ENCODE measurements around the gene PDE6A. TPM values are rescaled to one million over a fixed set of nuclear protein-coding genes. Genes with fewer than 3 reads are reported as not detected.
A peak's percentile ranks its signal among the peaks of the same experiment; 100 is the strongest.

PDE6A gene
- total and polyA plus RNA-seq, 2 of the 13 experiments (the other 11 are each of a cell fraction or from before 2014, with no cell fraction given), result 0.01 TPM; not detected in 1

DNA sequence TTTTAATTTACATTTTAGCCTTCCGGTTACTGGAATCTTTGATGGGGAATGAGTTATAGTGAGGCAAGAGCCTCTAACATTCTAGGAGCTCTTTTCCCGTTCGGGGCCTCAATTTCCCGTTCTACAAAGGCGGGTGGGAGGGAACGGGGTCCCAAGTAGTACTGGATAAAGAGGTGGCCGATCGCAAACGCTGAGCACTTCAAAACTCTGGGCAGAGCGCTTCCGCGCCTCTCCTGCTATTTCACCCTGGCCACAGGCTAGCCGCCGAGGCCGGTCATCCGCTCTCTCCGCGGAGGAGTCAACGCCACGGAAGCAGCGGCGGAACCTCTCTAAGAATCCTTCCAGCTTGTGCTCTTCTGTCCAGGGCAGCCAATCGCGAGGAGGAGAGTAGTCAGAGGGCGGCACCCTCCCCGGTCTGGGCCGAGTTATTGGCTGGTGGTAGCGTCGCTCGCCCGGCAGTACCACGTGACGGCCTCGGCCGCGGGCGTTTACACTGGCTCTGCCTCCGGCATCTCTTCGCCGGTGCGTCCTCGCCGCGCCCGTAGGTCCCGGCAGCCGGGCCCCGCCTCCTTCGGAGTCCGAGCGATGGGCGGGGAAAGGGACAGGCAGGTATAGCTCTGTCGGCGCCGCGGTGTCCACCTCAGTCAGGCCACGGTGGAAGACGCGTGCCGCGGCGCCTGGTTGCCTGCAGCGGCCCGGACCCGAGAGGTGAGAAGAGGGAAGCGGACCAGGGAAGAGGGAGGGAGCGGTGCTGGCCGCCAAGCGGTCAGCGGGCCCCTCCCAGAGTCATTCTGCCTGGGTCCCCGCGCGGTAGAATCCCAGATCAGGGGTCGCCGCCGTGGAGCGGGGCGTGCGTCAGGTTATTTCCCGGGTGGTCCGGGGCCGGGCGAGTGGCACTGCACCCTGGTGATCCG lies 15.9 kb upstream of the PDE6A start, which contains the start of gene SLC26A2 (continued):
- TF ChIP-seq, protein P1, sequence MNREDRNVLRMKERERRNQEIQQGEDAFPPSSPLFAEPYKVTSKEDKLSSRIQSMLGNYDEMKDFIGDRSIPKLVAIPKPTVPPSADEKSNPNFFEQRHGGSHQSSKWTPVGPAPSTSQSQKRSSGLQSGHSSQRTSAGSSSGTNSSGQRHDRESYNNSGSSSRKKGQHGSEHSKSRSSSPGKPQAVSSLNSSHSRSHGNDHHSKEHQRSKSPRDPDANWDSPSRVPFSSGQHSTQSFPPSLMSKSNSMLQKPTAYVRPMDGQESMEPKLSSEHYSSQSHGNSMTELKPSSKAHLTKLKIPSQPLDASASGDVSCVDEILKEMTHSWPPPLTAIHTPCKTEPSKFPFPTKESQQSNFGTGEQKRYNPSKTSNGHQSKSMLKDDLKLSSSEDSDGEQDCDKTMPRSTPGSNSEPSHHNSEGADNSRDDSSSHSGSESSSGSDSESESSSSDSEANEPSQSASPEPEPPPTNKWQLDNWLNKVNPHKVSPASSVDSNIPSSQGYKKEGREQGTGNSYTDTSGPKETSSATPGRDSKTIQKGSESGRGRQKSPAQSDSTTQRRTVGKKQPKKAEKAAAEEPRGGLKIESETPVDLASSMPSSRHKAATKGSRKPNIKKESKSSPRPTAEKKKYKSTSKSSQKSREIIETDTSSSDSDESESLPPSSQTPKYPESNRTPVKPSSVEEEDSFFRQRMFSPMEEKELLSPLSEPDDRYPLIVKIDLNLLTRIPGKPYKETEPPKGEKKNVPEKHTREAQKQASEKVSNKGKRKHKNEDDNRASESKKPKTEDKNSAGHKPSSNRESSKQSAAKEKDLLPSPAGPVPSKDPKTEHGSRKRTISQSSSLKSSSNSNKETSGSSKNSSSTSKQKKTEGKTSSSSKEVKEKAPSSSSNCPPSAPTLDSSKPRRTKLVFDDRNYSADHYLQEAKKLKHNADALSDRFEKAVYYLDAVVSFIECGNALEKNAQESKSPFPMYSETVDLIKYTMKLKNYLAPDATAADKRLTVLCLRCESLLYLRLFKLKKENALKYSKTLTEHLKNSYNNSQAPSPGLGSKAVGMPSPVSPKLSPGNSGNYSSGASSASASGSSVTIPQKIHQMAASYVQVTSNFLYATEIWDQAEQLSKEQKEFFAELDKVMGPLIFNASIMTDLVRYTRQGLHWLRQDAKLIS (CRISPR knock-in tag; IDR thresholded peaks at IDR 0.05), result no peak
- TF ChIP-seq FOXC1 (CRISPR knock-in tag; IDR thresholded peaks at IDR 0.05; ENCODE audit: borderline replicate concordance) (peak; percentile 71), TCF7 (IDR thresholded peaks at IDR 0.05; ENCODE audit: low read depth) (no peak), ZBTB7B (CRISPR knock-in tag; IDR thresholded peaks at IDR 0.05) (peak; percentile 52; the same call in 1 of the 2 replicates), ZFYVE20 (CRISPR knock-in tag; IDR thresholded peaks at IDR 0.05; ENCODE audit: borderline replicate concordance, low read depth) (no peak), MBNL3 (CRISPR knock-in tag; conservative IDR thresholded peaks at IDR 0.05) (no peak), THAP11 (CRISPR knock-in tag; IDR thresholded peaks at IDR 0.05) (peak; percentile 56), NR3C1 (CRISPR knock-in tag; IDR thresholded peaks at IDR 0.05) (no peak), ZBTB8A (CRISPR knock-in tag; IDR thresholded peaks at IDR 0.05; ENCODE audit: borderline replicate concordance, low read depth) (no peak), ZNF34 (CRISPR knock-in tag; IDR thresholded peaks at IDR 0.05; ENCODE audit: borderline replicate concordance) (peak; percentile 10; the same call in 1 of the 2 replicates), NFKB2 (CRISPR knock-in tag; IDR thresholded peaks at IDR 0.05; ENCODE audit: borderline replicate concordance) (peak; percentile 60; the same call in 1 of the 2 replicates), RORA (CRISPR knock-in tag; IDR thresholded peaks at IDR 0.05) (peak; percentile 18; the same call in 1 of the 2 replicates)
- TF ChIP-seq, protein P2, sequence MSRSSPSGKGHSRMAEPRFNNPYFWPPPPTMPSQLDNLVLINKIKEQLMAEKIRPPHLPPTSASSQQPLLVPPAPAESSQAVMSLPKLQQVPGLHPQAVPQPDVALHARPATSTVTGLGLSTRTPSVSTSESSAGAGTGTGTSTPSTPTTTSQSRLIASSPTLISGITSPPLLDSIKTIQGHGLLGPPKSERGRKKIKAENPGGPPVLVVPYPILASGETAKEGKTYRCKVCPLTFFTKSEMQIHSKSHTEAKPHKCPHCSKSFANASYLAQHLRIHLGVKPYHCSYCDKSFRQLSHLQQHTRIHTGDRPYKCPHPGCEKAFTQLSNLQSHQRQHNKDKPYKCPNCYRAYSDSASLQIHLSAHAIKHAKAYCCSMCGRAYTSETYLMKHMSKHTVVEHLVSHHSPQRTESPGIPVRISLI (CRISPR knock-in tag; IDR thresholded peaks at IDR 0.05; ENCODE audit: borderline replicate concordance), result no peak
- TF ChIP-seq, protein P3, sequence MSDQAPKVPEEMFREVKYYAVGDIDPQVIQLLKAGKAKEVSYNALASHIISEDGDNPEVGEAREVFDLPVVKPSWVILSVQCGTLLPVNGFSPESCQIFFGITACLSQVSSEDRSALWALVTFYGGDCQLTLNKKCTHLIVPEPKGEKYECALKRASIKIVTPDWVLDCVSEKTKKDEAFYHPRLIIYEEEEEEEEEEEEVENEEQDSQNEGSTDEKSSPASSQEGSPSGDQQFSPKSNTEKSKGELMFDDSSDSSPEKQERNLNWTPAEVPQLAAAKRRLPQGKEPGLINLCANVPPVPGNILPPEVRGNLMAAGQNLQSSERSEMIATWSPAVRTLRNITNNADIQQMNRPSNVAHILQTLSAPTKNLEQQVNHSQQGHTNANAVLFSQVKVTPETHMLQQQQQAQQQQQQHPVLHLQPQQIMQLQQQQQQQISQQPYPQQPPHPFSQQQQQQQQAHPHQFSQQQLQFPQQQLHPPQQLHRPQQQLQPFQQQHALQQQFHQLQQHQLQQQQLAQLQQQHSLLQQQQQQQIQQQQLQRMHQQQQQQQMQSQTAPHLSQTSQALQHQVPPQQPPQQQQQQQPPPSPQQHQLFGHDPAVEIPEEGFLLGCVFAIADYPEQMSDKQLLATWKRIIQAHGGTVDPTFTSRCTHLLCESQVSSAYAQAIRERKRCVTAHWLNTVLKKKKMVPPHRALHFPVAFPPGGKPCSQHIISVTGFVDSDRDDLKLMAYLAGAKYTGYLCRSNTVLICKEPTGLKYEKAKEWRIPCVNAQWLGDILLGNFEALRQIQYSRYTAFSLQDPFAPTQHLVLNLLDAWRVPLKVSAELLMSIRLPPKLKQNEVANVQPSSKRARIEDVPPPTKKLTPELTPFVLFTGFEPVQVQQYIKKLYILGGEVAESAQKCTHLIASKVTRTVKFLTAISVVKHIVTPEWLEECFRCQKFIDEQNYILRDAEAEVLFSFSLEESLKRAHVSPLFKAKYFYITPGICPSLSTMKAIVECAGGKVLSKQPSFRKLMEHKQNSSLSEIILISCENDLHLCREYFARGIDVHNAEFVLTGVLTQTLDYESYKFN (CRISPR knock-in tag; conservative IDR thresholded peaks at IDR 0.05), result 0 out of 2 replicates have a peak, but pooled peaks have one; percentile 16
- TF ChIP-seq, protein P4, sequence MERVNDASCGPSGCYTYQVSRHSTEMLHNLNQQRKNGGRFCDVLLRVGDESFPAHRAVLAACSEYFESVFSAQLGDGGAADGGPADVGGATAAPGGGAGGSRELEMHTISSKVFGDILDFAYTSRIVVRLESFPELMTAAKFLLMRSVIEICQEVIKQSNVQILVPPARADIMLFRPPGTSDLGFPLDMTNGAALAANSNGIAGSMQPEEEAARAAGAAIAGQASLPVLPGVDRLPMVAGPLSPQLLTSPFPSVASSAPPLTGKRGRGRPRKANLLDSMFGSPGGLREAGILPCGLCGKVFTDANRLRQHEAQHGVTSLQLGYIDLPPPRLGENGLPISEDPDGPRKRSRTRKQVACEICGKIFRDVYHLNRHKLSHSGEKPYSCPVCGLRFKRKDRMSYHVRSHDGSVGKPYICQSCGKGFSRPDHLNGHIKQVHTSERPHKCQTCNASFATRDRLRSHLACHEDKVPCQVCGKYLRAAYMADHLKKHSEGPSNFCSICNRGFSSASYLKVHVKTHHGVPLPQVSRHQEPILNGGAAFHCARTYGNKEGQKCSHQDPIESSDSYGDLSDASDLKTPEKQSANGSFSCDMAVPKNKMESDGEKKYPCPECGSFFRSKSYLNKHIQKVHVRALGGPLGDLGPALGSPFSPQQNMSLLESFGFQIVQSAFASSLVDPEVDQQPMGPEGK (CRISPR knock-in tag; IDR thresholded peaks at IDR 0.05), result 0 out of 2 replicates have a peak, but pooled peaks have one; percentile 24
